GM23338 (cell line): ENCODE results near the gene MOGAT1. TPM values are rescaled to one million over a fixed set of nuclear protein-coding genes. Genes with fewer than 3 reads are reported as not detected.
A peak's percentile ranks its signal among the peaks of the same experiment; 100 is the strongest.

Experiments used
- ATAC-seq: fragments of 200-7000 bp; cut with Tn5 transposase; 3 replicates; pipeline ENCODE4 v1.9.1; 2020
- DNase-seq: peaks from one replicate; pipeline ENCODE4 v3.0.0-alpha.2; 2015; ENCODE audit warnings: low spot score
- H2AFZ ChIP-seq: fragments of 200-600 bp; sonication (generic); 2 replicates; pipeline ENCODE4 v1.8.0; 2016; ENCODE audit warnings: antibody characterized with exemption, mild to moderate bottlenecking, moderate library complexity
- H3F3A ChIP-seq: fragments of 200-600 bp; sonication (generic); replicated peaks from 2 replicates; pipeline ENCODE4 v1.8.0; 2017; ENCODE audit warnings: antibody characterized with exemption, mixed run types, low read depth
- H3K27ac ChIP-seq: fragments of 200-600 bp; sonication (generic); 2 replicates; pipeline ENCODE4 v1.6.1; 2016; ENCODE audit warnings: low read depth
- H3K27me3 ChIP-seq: fragments of 200-600 bp; sonication (generic); 2 replicates; pipeline ENCODE4 v1.8.0; 2016; ENCODE audit warnings: mild to moderate bottlenecking, mixed run types, moderate library complexity; ENCODE audit not compliant: insufficient read depth
- H3K36me3 ChIP-seq: fragments of 200-600 bp; sonication (generic); 2 replicates; pipeline ENCODE4 v1.8.0; 2016; ENCODE audit warnings: mild to moderate bottlenecking; ENCODE audit not compliant: insufficient read depth
- H3K4me1 ChIP-seq: fragments of 200-600 bp; sonication (generic); 2 replicates; pipeline ENCODE4 v1.8.0; 2016; ENCODE audit warnings: mild to moderate bottlenecking, moderate library complexity; ENCODE audit not compliant: insufficient read depth
- H3K4me2 ChIP-seq: fragments of 200-600 bp; sonication (generic); 2 replicates; pipeline ENCODE4 v1.7.1; 2017; ENCODE audit warnings: mixed run types
- H3K4me3 ChIP-seq: fragments of 200-600 bp; sonication (generic); 2 replicates; pipeline ENCODE4 v1.6.1; 2016; ENCODE audit warnings: mixed run types
- H3K79me2 ChIP-seq: fragments of 200-600 bp; sonication (generic); replicated peaks from 2 replicates; pipeline ENCODE4 v1.8.0; 2017; ENCODE audit warnings: mild to moderate bottlenecking; ENCODE audit not compliant: insufficient read depth
- H3K9me2 ChIP-seq: fragments of 200-600 bp; sonication (generic); 2 replicates; pipeline ENCODE4 v1.8.0; 2017; ENCODE audit not compliant: insufficient read depth
- H4K20me1 ChIP-seq: fragments of 200-600 bp; sonication (generic); replicated peaks from 2 replicates; pipeline ENCODE4 v1.8.0; 2017; ENCODE audit warnings: mild to moderate bottlenecking; ENCODE audit not compliant: insufficient read depth
- H3K27ac Mint-ChIP-seq: 2 replicates; pipeline ENCODE4 v1.8.0; 2020; ENCODE audit warnings: inconsistent platforms, mild to moderate bottlenecking, moderate library complexity, mixed read lengths
- H3K27me3 Mint-ChIP-seq: 3 replicates; pipeline ENCODE4 v1.8.0; 2022; ENCODE audit warnings: low read depth, mild to moderate bottlenecking, moderate library complexity, mixed read lengths, inconsistent platforms; ENCODE audit not compliant: insufficient read depth, poor library complexity
- H3K36me3 Mint-ChIP-seq: 3 replicates; pipeline ENCODE4 v1.8.0; 2021; ENCODE audit warnings: low read depth, mild to moderate bottlenecking, inconsistent platforms, moderate library complexity, mixed read lengths
- H3K4me1 Mint-ChIP-seq: 3 replicates; pipeline ENCODE4 v1.8.0; 2020; ENCODE audit warnings: mild to moderate bottlenecking, inconsistent platforms, mixed read lengths
- H3K4me3 Mint-ChIP-seq: 3 replicates; pipeline ENCODE4 v1.8.0; 2021; ENCODE audit warnings: moderate library complexity, mild to moderate bottlenecking, inconsistent platforms, mixed read lengths
- H3K9me3 Mint-ChIP-seq: 3 replicates; pipeline ENCODE4 v1.8.0; 2020; ENCODE audit warnings: moderate library complexity, mild to moderate bottlenecking, inconsistent platforms, mixed read lengths
- CREB1 ChIP-seq: fragments of 250-450 bp; sonication (Bioruptor Pico); IDR thresholded peaks from 2 replicates; pipeline ENCODE4 v1.5.0; 2020; ENCODE audit warnings: low read depth, mild to moderate bottlenecking, moderate library complexity
- ETS1 ChIP-seq: IDR thresholded peaks from 2 replicates; pipeline ENCODE4 v1.6.1; 2016; ENCODE audit warnings: antibody characterized with exemption
- EZH2 ChIP-seq: fragments of 200-600 bp; sonication (generic); IDR thresholded peaks from one replicate; pipeline ENCODE4 v1.8.0; 2017; ENCODE audit warnings: antibody characterized with exemption, mild to moderate bottlenecking, low read depth; ENCODE audit not compliant: unreplicated experiment
- EZH2phosphoT487 ChIP-seq: fragments of 200-600 bp; sonication (generic); IDR thresholded peaks from one replicate; pipeline ENCODE4 v1.8.1; 2018; ENCODE audit warnings: antibody characterized with exemption; ENCODE audit not compliant: unreplicated experiment
- JUNB ChIP-seq: IDR thresholded peaks from one replicate; pipeline ENCODE4 v1.6.1; 2016; ENCODE audit warnings: antibody characterized with exemption; ENCODE audit not compliant: unreplicated experiment
- NANOG ChIP-seq: IDR thresholded peaks from 2 replicates; pipeline ENCODE4 v1.6.1; 2016; ENCODE audit warnings: antibody characterized with exemption, borderline replicate concordance
- POLR2AphosphoS5 ChIP-seq: IDR thresholded peaks from 2 replicates; pipeline ENCODE4 v1.6.1; 2016; ENCODE audit warnings: antibody characterized with exemption, low read depth
- REST ChIP-seq: IDR thresholded peaks from one replicate; pipeline ENCODE4 v1.6.1; 2018; ENCODE audit warnings: antibody characterized with exemption; ENCODE audit not compliant: unreplicated experiment
- STAT1 ChIP-seq: IDR thresholded peaks from one replicate; pipeline ENCODE4 v1.6.1; 2016; ENCODE audit warnings: antibody characterized with exemption; ENCODE audit not compliant: unreplicated experiment
- ZNF114 ChIP-seq: fragments of 250-450 bp; sonication (Bioruptor Pico); IDR thresholded peaks from 2 replicates; pipeline ENCODE4 v1.5.0; 2020; ENCODE audit warnings: mild to moderate bottlenecking, moderate library complexity
- ZNF331 ChIP-seq: fragments of 250-450 bp; sonication (Bioruptor Pico); IDR thresholded peaks from 2 replicates; pipeline ENCODE4 v1.5.0; 2020; ENCODE audit warnings: low read depth, mild to moderate bottlenecking, moderate library complexity
- polyA plus RNA-seq: library from polyadenylated mRNA; unstranded; fragments of >200 nt; fragmentation: Nextera tagmentation; extraction: Ambion mirVana; gene quantifications from 2 replicates; pipeline ENCODE4 v1.2.1, GENCODE V29; 2016
- total RNA-seq: library from RNA; depleted of rRNA; stranded (reverse); fragments of >200 nt; shearing (Covaris generic); gene quantifications from 2 replicates; pipeline ENCODE4 v1.2.3, GENCODE V29; 2014
- TF ChIP-seq, protein P1 (sequence below), 2 experiments: fragments of 200-600 bp in 1 of 2; sonication (generic) in 1 of 2; conservative IDR thresholded peaks; 2 replicates each; pipeline versions ENCODE4 v1.5.1 to v1.6.1; 2016 to 2017; ENCODE audit warnings: antibody characterized with exemption in 2 of 2, low read depth in 2 of 2, mild to moderate bottlenecking in 2 of 2, moderate library complexity in 1 of 2
- TF ChIP-seq, protein P2 (sequence below): fragments of 250-450 bp; sonication (Bioruptor Pico); IDR thresholded peaks from 2 replicates; pipeline ENCODE4 v1.5.0; 2020; ENCODE audit warnings: mild to moderate bottlenecking, moderate library complexity

The MOGAT1 gene
- total and polyA plus RNA-seq, 2 experiments from 2014 or later = 0.86 to 0.94 TPM

DNA sequence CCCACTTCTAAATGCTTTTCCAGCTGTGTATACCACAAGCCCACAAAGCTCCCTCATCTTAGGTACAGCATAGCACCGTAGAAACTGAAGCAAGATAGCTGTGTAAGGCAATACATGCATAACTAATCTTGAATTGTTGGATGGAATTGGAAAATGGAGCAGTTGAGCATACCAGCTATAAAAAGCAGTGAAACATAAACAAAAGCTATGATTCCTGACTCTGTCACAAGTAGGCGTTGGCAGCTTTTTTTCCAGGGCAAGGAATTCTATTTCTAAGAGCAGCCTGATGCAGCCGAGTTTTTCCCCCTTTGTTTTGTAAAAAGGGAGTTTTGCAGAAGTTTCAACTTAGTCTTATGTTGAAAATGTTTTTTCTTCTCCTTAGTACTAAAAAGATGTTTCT is 32.4 kb downstream of the MOGAT1 start:
- Mint-ChIP-seq H3K4me1 (peaks cover 19% of the 10 kb centered on the region), H3K27ac (no peak overlapping the region), H3K27me3 (peaks cover 2% of the 10 kb centered on the region), H3K9me3 (no peaks in the 10 kb centered on the region), H3K4me3 (no peak overlapping the region), H3K36me3 (no peaks in the 10 kb centered on the region)
- Histone ChIP-seq H3K27ac (no peak overlapping the region), H3F3A (no peaks in the 10 kb centered on the region), H2AFZ (no peak overlapping the region), H3K79me2 (no peaks in the 10 kb centered on the region), H3K9me2 (no peaks in the 10 kb centered on the region), H3K4me3 (no peak overlapping the region), H3K4me1 (peaks cover 14% of the 10 kb centered on the region), H3K36me3 (no peaks in the 10 kb centered on the region), H4K20me1 (no peaks in the 10 kb centered on the region), H3K4me2 (peak overlapping the region; percentile 29; the same call in 1 of the 2 replicates), H3K27me3 (no peaks in the 10 kb centered on the region)
- no peak for DNase-seq
- no peak for ATAC-seq
- TF ChIP-seq, protein P1, sequence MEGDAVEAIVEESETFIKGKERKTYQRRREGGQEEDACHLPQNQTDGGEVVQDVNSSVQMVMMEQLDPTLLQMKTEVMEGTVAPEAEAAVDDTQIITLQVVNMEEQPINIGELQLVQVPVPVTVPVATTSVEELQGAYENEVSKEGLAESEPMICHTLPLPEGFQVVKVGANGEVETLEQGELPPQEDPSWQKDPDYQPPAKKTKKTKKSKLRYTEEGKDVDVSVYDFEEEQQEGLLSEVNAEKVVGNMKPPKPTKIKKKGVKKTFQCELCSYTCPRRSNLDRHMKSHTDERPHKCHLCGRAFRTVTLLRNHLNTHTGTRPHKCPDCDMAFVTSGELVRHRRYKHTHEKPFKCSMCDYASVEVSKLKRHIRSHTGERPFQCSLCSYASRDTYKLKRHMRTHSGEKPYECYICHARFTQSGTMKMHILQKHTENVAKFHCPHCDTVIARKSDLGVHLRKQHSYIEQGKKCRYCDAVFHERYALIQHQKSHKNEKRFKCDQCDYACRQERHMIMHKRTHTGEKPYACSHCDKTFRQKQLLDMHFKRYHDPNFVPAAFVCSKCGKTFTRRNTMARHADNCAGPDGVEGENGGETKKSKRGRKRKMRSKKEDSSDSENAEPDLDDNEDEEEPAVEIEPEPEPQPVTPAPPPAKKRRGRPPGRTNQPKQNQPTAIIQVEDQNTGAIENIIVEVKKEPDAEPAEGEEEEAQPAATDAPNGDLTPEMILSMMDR (conservative IDR thresholded peaks at IDR 0.05; ENCODE audit: low read depth in 2 of 2) = no peak
- TF ChIP-seq POLR2AphosphoS5 (no peak), ETS1 (no peak), EZH2 (no peak), ZNF114 (CRISPR knock-in tag) (no peak), CREB1 (CRISPR knock-in tag) (no peak), ZNF331 (CRISPR knock-in tag) (no peak), STAT1 (no peak), NANOG (no peak), EZH2phosphoT487 (no peak), REST (no peak), JUNB (no peak)
- TF ChIP-seq, protein P2, sequence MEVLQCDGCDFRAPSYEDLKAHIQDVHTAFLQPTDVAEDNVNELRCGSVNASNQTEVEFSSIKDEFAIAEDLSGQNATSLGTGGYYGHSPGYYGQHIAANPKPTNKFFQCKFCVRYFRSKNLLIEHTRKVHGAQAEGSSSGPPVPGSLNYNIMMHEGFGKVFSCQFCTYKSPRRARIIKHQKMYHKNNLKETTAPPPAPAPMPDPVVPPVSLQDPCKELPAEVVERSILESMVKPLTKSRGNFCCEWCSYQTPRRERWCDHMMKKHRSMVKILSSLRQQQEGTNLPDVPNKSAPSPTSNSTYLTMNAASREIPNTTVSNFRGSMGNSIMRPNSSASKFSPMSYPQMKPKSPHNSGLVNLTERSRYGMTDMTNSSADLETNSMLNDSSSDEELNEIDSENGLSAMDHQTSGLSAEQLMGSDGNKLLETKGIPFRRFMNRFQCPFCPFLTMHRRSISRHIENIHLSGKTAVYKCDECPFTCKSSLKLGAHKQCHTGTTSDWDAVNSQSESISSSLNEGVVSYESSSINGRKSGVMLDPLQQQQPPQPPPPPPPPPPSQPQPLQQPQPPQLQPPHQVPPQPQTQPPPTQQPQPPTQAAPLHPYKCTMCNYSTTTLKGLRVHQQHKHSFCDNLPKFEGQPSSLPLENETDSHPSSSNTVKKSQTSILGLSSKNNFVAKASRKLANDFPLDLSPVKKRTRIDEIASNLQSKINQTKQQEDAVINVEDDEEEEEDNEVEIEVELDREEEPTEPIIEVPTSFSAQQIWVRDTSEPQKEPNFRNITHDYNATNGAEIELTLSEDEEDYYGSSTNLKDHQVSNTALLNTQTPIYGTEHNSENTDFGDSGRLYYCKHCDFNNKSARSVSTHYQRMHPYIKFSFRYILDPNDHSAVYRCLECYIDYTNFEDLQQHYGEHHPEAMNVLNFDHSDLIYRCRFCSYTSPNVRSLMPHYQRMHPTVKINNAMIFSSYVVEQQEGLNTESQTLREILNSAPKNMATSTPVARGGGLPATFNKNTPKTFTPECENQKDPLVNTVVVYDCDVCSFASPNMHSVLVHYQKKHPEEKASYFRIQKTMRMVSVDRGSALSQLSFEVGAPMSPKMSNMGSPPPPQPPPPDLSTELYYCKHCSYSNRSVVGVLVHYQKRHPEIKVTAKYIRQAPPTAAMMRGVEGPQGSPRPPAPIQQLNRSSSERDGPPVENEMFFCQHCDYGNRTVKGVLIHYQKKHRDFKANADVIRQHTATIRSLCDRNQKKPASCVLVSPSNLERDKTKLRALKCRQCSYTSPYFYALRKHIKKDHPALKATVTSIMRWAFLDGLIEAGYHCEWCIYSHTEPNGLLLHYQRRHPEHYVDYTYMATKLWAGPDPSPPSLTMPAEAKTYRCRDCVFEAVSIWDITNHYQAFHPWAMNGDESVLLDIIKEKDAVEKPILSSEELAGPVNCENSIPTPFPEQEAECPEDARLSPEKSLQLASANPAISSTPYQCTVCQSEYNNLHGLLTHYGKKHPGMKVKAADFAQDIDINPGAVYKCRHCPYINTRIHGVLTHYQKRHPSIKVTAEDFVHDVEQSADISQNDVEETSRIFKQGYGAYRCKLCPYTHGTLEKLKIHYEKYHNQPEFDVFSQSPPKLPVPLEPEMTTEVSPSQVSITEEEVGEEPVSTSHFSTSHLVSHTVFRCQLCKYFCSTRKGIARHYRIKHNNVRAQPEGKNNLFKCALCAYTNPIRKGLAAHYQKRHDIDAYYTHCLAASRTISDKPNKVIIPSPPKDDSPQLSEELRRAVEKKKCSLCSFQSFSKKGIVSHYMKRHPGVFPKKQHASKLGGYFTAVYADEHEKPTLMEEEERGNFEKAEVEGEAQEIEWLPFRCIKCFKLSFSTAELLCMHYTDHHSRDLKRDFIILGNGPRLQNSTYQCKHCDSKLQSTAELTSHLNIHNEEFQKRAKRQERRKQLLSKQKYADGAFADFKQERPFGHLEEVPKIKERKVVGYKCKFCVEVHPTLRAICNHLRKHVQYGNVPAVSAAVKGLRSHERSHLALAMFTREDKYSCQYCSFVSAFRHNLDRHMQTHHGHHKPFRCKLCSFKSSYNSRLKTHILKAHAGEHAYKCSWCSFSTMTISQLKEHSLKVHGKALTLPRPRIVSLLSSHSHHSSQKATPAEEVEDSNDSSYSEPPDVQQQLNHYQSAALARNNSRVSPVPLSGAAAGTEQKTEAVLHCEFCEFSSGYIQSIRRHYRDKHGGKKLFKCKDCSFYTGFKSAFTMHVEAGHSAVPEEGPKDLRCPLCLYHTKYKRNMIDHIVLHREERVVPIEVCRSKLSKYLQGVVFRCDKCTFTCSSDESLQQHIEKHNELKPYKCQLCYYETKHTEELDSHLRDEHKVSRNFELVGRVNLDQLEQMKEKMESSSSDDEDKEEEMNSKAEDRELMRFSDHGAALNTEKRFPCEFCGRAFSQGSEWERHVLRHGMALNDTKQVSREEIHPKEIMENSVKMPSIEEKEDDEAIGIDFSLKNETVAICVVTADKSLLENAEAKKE = no peak
